ENCODE data around the gene SLC24A3.
"Not testable (repeated sequence)": the region's sequence is repeated elsewhere in the genome, so short reads cannot be mapped to it uniquely, and the experiment has no call there.

Gene SLC24A3

GRCh38 chr20:19661717-19662636 is 449.5 kb downstream of the SLC24A3 start:
- H2AFZ ChIP-seq (ENCODE audit: low read depth, low read length): peak overlapping the region; percentile 46
- no peaks in the 10 kb centered on the region for H3K9me3 ChIP-seq (ENCODE audit: low read length)
- H3K4me1 ChIP-seq (ENCODE audit: insufficient read depth, low read length): peaks cover 7% of the 10 kb centered on the region
- H3K27me3 ChIP-seq (ENCODE audit: insufficient read depth, low read length): no peaks in the 10 kb centered on the region
- H3K4me3 ChIP-seq (ENCODE audit: low read length): no peak overlapping the region
- H3K36me3 ChIP-seq (ENCODE audit: insufficient read depth, low read length): no peaks in the 10 kb centered on the region

GRCh38 chr20:19662637-19662995 is 450.2 kb downstream of the SLC24A3 start:
- Histone ChIP-seq H3K4me3 (ENCODE audit: low read length) (no peak overlapping the region), H3K27me3 (ENCODE audit: insufficient read depth, low read length) (no peaks in the 10 kb centered on the region), H2AFZ (ENCODE audit: low read depth, low read length) (no peak overlapping the region), H3K4me1 (ENCODE audit: insufficient read depth, low read length) (peaks cover 7% of the 10 kb centered on the region), H3K9me3 (ENCODE audit: low read length) (no peaks in the 10 kb centered on the region), H3K36me3 (ENCODE audit: insufficient read depth, low read length) (no peaks in the 10 kb centered on the region)

- Histone ChIP-seq H3K4me3 (ENCODE audit: low read length) (no peak overlapping the region), H3K36me3 (ENCODE audit: insufficient read depth, low read length) (no peaks in the 10 kb centered on the region), H3K4me1 (ENCODE audit: insufficient read depth, low read length) (no peaks in the 10 kb centered on the region), H3K9me3 (ENCODE audit: low read length) (no peaks in the 10 kb centered on the region), H3K27me3 (ENCODE audit: insufficient read depth, low read length) (peaks cover 5% of the 10 kb centered on the region), H2AFZ (ENCODE audit: low read depth, low read length) (no peak overlapping the region)
These were observed 456.0 kb downstream of the SLC24A3 start for GRCh38 chr20:19668418-19668817.

GRCh38 chr20:19670829-19671228 is 458.4 kb downstream of the SLC24A3 start:
- Histone ChIP-seq H3K9me3 (ENCODE audit: low read length) (no peaks in the 10 kb centered on the region), H2AFZ (ENCODE audit: low read depth, low read length) (no peak overlapping the region), H3K27me3 (ENCODE audit: insufficient read depth, low read length) (peaks cover 5% of the 10 kb centered on the region), H3K4me3 (ENCODE audit: low read length) (no peak overlapping the region), H3K36me3 (ENCODE audit: insufficient read depth, low read length) (no peaks in the 10 kb centered on the region), H3K4me1 (ENCODE audit: insufficient read depth, low read length) (no peaks in the 10 kb centered on the region)

- H3K9me3 ChIP-seq (ENCODE audit: low read length): no peaks in the 10 kb centered on the region
- peaks cover 5% of the 10 kb centered on the region for H3K27me3 ChIP-seq (ENCODE audit: insufficient read depth, low read length)
- H3K4me1 ChIP-seq (ENCODE audit: insufficient read depth, low read length): no peaks in the 10 kb centered on the region
- no peak overlapping the region for H3K4me3 ChIP-seq (ENCODE audit: low read length)
- no peak overlapping the region for H2AFZ ChIP-seq (ENCODE audit: low read depth, low read length)
- no peaks in the 10 kb centered on the region for H3K36me3 ChIP-seq (ENCODE audit: insufficient read depth, low read length)
These were observed 458.9 kb downstream of the SLC24A3 start for GRCh38 chr20:19671374-19671773.

GRCh38 chr20:19672498-19672897 is 460.1 kb downstream of the SLC24A3 start:
- Histone ChIP-seq H3K36me3 (ENCODE audit: insufficient read depth, low read length) (no peaks in the 10 kb centered on the region), H3K27me3 (ENCODE audit: insufficient read depth, low read length) (peaks cover 5% of the 10 kb centered on the region), H3K9me3 (ENCODE audit: low read length) (no peaks in the 10 kb centered on the region), H3K4me3 (ENCODE audit: low read length) (no peak overlapping the region), H2AFZ (ENCODE audit: low read depth, low read length) (no peak overlapping the region), H3K4me1 (ENCODE audit: insufficient read depth, low read length) (no peaks in the 10 kb centered on the region)

- H3K4me3 ChIP-seq (ENCODE audit: low read length): no peak overlapping the region
- H3K36me3 ChIP-seq (ENCODE audit: insufficient read depth, low read length): no peaks in the 10 kb centered on the region
- no peaks in the 10 kb centered on the region for H3K9me3 ChIP-seq (ENCODE audit: low read length)
- no peaks in the 10 kb centered on the region for H3K4me1 ChIP-seq (ENCODE audit: insufficient read depth, low read length)
- no peak overlapping the region for H2AFZ ChIP-seq (ENCODE audit: low read depth, low read length)
- H3K27me3 ChIP-seq (ENCODE audit: insufficient read depth, low read length): peaks cover 5% of the 10 kb centered on the region
These were observed 461.1 kb downstream of the SLC24A3 start for GRCh38 chr20:19673575-19673974.

- Histone ChIP-seq H3K4me3 (ENCODE audit: low read length) (no peak overlapping the region), H3K9me3 (ENCODE audit: low read length) (no peaks in the 10 kb centered on the region), H3K36me3 (ENCODE audit: insufficient read depth, low read length) (no peaks in the 10 kb centered on the region), H3K4me1 (ENCODE audit: insufficient read depth, low read length) (no peaks in the 10 kb centered on the region), H3K27me3 (ENCODE audit: insufficient read depth, low read length) (peaks cover 3% of the 10 kb centered on the region), H2AFZ (ENCODE audit: low read depth, low read length) (no peak overlapping the region)
These were observed 463.8 kb downstream of the SLC24A3 start for GRCh38 chr20:19676202-19676601.

GRCh38 chr20:19677336-19677735 is 464.9 kb downstream of the SLC24A3 start:
- H3K4me1 ChIP-seq (ENCODE audit: insufficient read depth, low read length): no peaks in the 10 kb centered on the region
- H3K4me3 ChIP-seq (ENCODE audit: low read length): no peak overlapping the region

GRCh38 chr20:19678591-19678990 is 466.1 kb downstream of the SLC24A3 start:
- H3K4me3 ChIP-seq (ENCODE audit: low read length); H2AFZ ChIP-seq (ENCODE audit: low read depth, low read length); H3K27me3 ChIP-seq (ENCODE audit: insufficient read depth, low read length); H3K36me3 ChIP-seq (ENCODE audit: insufficient read depth, low read length); H3K9me3 ChIP-seq (ENCODE audit: low read length); H3K4me1 ChIP-seq (ENCODE audit: insufficient read depth, low read length): not testable (repeated sequence)

More at GRCh38 chr20:19677336-19677735, 464.9 kb downstream of the SLC24A3 start:
- H2AFZ ChIP-seq (ENCODE audit: low read depth, low read length): no peak overlapping the region
- no peaks in the 10 kb centered on the region for H3K27me3 ChIP-seq (ENCODE audit: insufficient read depth, low read length)
- H3K9me3 ChIP-seq (ENCODE audit: low read length): no peaks in the 10 kb centered on the region
- no peaks in the 10 kb centered on the region for H3K36me3 ChIP-seq (ENCODE audit: insufficient read depth, low read length)

- Histone ChIP-seq H3K4me3 (ENCODE audit: low read length) (no peak overlapping the region), H3K9me3 (ENCODE audit: low read length) (no peaks in the 10 kb centered on the region), H2AFZ (ENCODE audit: low read depth, low read length) (no peak overlapping the region), H3K27me3 (ENCODE audit: insufficient read depth, low read length) (no peaks in the 10 kb centered on the region), H3K4me1 (ENCODE audit: insufficient read depth, low read length) (no peaks in the 10 kb centered on the region), H3K36me3 (ENCODE audit: insufficient read depth, low read length) (no peaks in the 10 kb centered on the region)
These were observed 467.6 kb downstream of the SLC24A3 start for GRCh38 chr20:19679900-19680495.

- no peaks in the 10 kb centered on the region for H3K27me3 ChIP-seq (ENCODE audit: insufficient read depth, low read length)
- H3K4me1 ChIP-seq (ENCODE audit: insufficient read depth, low read length): no peaks in the 10 kb centered on the region
- H3K9me3 ChIP-seq (ENCODE audit: low read length): no peaks in the 10 kb centered on the region
- no peaks in the 10 kb centered on the region for H3K36me3 ChIP-seq (ENCODE audit: insufficient read depth, low read length)
- no peak overlapping the region for H3K4me3 ChIP-seq (ENCODE audit: low read length)
- no peak overlapping the region for H2AFZ ChIP-seq (ENCODE audit: low read depth, low read length)
These were observed 469.8 kb downstream of the SLC24A3 start for GRCh38 chr20:19682249-19682648.

GRCh38 chr20:19683188-19683587 is 470.7 kb downstream of the SLC24A3 start:
- H3K4me3 ChIP-seq (ENCODE audit: low read length): no peak overlapping the region
- no peaks in the 10 kb centered on the region for H3K9me3 ChIP-seq (ENCODE audit: low read length)
- H3K36me3 ChIP-seq (ENCODE audit: insufficient read depth, low read length): no peaks in the 10 kb centered on the region
- no peaks in the 10 kb centered on the region for H3K27me3 ChIP-seq (ENCODE audit: insufficient read depth, low read length)
- H2AFZ ChIP-seq (ENCODE audit: low read depth, low read length): no peak overlapping the region
- H3K4me1 ChIP-seq (ENCODE audit: insufficient read depth, low read length): no peaks in the 10 kb centered on the region
